NCI-H774 (cell line): ENCODE results near the gene PRKAB1.

Source experiments
- DNase-seq: peaks from one replicate; lab custom pipeline; 2025; lab: John Stamatoyannopoulos, UW

Gene PRKAB1

DNA sequence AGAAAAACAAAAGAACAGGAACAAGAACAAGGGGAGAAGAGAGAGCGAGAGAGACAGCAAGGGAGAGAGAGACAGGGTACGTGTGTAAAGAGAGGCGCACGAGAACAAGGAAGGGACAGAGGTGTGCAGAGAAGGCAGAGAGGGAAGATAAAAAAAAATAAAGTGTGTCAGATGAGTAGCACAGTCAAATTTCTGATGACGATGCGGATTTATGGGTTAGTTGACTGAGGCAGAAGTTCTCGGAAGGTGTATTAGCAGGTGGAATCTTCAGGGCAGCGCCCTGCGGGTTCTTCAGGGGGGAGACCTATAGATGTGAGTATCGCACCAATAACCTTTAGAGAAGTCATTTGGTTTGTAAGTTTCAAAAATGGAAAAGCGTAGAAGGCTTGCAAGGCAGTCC, 44.8 kb downstream of the PRKAB1 start:
- DNase-seq, result no peak

DNA sequence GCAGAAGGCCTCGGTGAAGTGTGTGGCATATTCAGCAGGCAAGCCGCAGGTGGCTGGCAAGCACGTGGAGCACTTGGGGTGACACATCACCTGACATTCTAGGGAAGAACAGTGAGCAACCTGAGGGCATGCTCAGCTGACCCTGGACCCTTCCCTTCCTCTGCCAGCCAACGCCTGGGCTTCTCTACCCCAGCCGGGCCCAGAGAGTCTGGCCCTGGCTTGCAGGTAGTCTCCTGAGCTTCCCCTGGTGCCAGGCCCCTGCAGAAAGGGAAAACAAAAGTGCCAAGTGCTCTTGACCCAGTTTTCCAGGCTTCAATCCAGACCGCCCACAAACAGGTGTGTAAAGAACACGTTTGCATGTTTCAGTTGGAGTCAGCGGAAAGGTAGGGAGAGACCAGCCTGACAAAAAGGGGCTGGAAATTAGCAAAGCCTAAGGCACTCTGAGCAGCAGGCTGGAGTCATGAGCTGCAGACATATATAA, 45.7 kb downstream of the PRKAB1 start:
- DNase-seq, result peak; percentile 85

DNA sequence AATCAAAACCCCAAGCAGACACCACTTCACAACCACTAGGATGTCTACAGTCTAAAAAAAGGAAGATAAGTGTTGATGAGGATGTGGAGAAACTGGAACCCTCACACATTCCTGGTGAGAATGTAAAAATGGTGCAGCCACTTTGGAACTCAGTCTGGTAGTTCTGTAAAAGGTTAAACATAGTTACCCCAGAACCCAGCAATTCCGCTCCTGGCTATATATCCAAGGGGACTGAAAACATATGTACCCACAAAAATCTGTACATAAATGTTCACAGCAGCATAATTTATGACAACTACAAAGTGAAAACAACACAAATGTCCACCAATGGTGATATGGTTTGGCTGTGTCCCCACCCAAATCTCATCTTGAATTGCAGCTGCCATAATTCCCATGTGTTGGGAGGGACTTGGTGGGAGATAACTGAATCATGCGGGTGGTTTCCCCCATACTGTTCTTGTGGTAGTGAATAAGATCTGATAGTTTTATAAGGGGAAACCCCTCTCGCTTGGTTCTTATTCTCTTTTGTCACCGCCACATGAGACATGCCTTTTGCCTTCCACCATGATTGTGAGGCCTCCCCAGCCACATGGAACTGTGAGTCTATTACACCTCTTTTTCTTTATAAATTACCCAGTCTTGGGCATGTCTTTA, 46.8 kb downstream of the PRKAB1 start:
- no peak for DNase-seq

DNA sequence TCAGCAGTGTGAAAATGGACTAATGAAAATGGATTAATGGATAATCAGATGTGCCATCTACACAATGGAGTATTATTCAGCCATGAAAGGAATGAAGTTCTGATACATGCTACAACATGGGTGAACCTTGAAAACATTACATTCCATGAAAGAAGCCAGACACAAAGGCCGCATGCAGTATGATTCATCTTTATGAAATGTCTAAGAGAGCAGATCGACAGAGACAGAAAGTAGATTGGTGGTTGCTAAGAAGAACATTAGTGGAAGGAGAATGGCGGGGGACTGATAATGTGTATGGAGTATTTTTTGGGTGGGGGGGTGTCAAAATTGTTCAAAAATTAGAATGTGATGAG, 47.3 kb downstream of the PRKAB1 start:
- DNase-seq, result no peak

DNA sequence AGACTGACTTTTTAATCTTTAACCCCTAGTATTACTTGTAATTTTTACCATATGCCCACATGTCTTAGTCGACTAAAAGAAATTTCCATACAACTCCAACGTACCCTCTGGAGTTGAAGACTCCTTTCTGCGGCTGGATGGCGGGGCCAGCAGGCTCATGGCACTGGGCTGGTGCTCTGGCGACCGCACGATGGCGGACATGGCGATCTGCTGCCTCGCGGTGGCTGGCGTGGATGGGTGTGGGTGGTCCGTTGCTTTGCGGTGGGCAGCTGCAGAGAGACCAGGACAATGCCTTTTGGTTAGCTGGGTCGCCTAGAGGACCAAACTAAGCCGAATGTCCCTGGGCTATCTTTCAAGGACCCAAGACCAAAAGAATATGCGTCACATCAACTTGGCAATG, 50.2 kb downstream of the PRKAB1 start:
- no peak for DNase-seq

DNA sequence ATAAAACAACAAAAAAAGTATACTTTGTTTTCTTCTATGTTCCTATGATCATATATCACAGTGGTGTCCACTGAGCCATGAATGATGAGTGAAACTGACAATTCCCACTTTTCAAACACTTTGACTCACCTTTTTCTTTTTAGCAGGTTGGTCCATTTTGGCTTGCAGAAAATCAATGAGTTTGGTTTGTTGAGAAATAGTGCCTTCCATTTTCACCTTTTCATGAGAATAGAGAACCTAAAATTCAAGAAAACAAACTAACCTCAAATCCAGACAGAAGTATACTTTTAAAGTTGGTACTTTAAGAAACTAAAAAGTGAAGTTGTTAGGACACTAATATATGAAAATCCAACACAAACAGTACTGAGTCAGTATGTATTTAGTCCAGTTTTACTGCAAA, 52.4 kb downstream of the PRKAB1 start:
- DNase-seq, result no peak

DNA sequence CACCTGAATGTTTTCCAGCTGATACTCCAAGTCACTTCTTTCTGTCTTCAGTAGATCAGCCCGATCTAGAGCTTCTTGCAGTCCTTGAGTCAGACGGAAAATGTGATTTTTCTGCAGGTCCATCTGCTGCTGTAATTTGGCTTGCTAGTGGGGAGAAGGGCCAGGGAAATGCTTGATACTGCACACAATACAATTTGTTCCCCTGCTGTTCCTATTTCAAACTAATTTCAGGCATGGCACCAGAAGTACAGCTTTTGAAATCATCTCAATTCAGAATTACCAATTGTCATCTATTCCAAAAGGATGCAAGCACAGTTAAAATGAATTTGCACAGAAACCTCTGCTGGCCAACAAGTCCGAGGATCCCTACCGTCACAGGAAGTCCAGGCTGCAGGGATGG, 53.4 kb downstream of the PRKAB1 start:
- no peak for DNase-seq

DNA sequence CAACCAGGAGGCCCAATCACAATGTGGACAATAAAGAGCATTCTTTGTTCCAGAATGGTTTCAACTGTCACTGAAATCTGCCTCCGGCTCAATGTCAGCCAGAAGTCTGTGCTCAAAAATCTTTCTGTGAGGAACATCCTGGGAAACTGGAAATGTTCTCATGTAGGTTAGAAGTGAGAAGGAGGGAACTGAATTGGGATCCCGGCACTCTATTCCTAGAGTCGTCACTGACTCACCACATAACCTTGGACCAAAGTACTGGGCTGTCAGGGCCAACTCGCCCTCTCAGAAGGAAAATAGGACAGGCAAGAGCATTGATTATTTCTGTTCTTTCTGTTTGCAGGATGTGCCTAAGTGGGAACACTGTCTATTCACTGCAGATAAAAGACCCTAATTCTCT, 57.6 kb downstream of the PRKAB1 start:
- no peak for DNase-seq

DNA sequence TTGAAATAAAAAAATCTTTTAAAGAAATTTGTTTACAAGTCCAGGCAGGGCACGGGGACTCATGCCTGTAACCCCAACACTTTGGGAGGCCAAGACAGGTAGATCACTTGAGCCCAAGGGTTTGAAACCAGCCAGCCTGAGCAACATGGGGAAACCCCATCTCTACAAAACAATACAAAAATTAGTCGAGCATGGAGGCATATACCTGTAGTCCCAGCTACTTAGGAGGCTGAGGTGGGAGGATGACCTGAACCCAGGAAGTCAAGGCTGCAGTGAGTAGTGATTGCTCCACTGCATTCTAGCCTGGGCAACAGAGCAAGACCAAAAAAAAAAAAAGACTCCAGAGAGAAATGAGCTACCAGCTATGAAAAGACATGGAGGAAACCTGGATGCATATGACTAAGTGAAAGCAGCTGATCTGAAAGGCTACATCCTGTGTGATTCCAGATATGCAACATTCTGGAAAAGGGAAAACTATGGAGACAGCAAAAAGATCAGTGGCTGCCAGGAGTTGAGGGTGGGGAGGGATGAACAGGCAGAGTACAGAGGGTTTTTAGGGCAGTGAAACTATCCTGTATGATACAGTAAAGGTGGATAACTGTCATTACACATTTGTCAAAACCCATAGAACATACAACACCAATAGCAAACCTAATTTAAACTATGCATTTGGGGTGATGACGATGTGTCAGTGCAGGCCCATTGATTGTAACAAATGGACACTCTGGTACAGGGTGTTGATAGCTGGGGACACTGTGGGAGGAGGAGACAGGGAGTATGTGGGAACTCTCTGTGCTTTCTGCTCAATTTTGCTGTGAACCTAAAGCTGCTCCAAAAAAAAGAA, 59.9 kb downstream of the PRKAB1 start:
- DNase-seq, result no peak

DNA sequence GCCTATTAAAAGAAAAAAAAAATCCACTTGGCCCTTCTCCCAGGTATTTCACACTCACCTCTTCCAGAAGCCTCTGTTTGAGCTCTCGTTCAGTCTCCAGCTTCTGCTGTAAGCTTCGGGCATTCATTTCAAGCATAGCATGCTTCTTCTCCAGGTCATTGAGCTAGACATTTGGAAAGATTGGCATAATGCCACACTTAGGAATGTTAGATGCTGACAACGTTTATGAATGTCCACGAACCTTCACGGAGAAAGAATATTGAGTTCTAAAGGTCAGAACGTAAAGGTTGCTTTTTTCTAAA, 60.5 kb downstream of the PRKAB1 start:
- no peak for DNase-seq

DNA sequence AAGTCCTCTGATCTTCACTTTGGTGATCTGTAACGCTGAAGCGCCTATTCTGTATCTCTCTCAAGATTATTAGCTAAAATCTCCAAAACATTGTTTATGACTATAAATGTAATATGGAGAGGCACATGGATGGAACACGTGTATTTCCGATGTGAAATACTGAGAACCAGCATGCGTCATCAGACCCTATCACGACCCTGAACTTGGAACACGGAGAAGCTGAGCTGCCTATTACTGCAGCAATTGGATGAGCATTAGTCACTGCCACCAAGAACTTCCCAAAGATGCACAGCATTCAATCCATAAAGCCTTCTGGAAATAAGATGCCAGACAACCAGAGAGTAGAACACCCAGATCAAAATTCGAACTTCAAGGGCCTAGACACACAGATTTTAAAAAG, 61.9 kb downstream of the PRKAB1 start:
- no peak for DNase-seq

DNA sequence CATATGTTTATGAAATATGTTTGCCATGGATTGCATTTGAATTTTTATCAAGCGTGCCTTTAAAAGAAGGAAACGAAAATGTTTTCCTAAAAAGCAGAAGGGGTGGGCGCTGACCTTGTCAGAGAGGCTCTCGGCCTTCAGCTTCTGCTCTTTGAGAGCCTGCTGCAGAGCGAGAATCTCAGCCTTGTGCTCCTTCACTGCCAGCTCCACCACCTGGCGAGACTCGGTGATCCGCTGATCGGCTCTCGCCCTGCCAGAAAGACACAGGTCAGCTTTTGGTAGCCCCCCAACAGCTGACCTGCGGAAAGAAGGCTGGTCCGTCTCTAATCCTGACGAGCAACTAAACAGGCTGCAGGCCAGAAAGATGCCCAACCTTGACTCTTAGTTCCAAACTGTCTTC, 62.4 kb downstream of the PRKAB1 start:
- no peak for DNase-seq
